HG02759 (cell line): ENCODE results near the gene INPP4B.

Source experiments
- ATAC-seq: cut with Tn5 transposase; IDR thresholded peaks from one replicate; pipeline ENCODE4 v1.9.1; 2021; ENCODE audit warnings: mild to moderate bottlenecking, moderate library complexity; ENCODE audit not compliant: unreplicated experiment

Gene INPP4B

DNA sequence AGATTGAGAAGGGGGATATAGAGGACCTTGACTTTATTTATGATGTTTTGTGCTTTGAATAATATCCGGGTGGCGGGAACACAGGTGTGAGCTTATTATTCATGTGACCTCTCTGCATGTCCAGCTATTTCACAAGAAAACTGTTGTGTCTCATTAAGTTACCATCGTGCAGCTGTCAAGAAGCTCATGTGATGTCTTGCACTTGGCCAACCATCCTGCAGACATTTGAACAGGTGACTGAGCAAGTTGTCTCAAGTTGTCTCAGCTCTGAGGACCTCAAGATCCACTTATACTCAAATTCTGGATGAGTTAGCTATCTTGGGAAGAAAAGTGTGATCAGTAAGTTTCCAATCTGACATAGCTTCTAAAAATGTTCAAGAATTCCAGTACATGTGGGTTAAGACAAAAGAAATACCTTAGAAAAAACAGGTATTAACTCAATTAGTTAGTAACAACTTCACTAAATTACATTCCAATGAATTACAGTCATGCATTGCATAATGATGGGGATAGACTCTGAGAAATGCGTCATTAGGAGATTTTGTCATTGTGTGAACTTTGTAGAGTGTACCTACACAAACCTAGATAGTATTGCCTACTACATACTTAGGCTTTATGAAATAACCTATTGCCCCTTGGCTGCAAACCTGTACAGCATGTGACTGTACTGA is 462.2 kb downstream of the INPP4B start:
- no peak for ATAC-seq

DNA sequence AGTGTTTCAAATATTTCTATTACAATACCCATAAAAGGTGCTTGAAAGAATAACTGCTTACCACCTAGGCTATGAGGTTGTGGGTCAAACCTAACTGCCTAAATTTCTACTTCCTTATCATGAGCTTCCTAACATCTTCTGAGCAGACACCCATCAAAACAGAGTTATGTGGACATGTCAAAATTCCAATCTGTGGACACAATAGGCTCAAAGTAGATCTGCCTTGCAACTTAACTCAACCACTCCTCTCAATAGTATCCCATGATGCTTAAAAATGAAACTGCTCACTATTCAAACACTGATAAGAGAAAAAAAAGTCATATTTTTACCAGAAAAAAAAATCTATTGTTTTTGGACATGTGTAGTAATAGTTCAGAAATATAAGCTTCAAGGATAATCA is 462.7 kb downstream of the INPP4B start:
- ATAC-seq = no peak

- no peak for ATAC-seq
These were observed 466.0 kb downstream of the INPP4B start for GRCh38 chr4:142380052-142380602.

DNA sequence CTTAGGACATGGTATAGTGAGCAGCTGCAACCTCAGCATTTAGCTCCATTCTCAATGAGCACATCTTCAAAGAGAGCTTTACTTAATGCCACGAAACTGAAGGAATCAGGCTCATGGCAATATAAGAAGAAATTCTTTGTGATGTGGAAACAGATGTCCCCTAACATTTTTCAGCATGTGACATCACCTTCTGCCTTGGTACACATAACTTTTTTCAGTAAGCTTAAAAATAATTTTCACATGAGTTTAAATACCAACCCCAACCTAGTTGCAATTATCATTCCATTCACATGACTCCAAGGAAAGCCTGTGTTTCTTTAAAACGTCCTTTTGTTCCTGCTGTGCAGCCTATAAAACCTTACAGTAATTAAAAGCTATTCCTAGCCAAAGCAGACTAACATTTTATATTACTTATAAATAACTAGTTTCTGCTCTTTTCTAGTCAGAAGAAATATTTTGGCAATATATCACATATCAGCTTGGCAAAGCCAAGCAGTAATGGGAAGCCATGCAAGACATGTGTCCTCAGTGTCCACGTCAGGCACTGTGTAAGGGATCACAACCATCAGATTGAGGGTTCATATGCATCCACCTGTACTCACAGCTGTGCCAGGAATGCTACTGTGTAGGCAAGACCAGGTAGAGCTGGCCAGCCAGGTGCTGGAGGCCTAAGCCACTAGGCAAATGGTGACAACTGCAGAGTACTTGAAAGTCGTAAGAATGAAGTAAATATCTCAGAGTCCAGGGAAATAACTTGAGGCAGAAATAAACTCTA is 466.6 kb downstream of the INPP4B start:
- ATAC-seq = no peak

- no peak for ATAC-seq
These were observed 467.9 kb downstream of the INPP4B start for GRCh38 chr4:142378179-142378578.

DNA sequence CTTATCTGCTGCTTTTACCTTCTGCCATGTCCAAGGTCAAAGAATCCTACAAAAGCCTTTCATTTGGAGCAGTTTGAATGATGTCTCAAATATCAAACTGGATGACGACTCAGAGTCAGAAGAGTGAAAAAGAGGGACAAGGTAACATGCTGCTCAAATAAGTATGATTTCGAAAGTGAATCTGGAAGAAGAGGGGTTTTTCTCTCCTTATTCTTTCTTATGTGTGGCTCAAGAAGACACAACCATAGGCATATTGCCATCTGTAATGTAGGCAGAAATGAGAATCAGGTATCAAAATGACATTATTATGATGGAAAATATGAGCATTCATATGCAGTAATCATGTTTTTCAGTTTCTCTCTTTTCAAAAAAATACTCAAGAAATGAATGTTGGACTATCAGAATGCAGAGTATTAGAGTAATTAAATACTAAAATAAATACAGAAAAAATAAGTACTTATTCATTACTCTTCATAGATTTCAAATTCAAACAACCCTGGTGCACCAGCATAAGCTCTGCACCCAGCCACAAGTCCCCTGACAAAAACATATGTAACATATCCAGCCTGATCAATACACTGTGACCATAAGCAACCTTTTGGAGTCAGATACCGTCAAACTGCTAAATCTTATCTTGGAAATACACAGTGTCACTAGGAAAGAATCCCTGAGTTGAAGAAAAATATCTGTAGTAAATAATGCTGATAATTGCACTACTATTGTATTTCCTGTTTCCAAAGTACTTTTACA is 468.6 kb downstream of the INPP4B start:
- ATAC-seq = no peak

GRCh38 chr4:142376204-142376603 is 469.9 kb downstream of the INPP4B start:
- ATAC-seq = no peak

DNA sequence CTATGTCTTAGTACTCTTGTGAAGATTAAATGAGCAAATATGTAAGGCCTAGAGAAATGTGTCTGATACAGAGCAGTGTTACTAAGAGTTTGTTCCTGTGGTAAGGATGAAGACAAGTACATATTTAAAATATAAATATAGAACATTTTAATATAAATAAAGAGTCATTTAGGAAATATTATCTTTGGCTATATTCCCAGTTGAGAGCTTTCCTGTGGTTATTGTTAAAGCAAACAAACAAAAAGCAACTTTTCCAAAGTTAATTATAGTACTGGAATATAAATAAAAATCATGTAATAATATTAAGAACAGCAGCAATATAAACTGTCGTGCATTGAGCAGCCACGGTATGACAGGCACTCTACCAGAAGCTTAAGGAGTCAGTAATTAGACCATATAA is 472.5 kb downstream of the INPP4B start:
- ATAC-seq = no peak

- ATAC-seq = no peak
These were observed 473.4 kb downstream of the INPP4B start for GRCh38 chr4:142372530-142373260.

DNA sequence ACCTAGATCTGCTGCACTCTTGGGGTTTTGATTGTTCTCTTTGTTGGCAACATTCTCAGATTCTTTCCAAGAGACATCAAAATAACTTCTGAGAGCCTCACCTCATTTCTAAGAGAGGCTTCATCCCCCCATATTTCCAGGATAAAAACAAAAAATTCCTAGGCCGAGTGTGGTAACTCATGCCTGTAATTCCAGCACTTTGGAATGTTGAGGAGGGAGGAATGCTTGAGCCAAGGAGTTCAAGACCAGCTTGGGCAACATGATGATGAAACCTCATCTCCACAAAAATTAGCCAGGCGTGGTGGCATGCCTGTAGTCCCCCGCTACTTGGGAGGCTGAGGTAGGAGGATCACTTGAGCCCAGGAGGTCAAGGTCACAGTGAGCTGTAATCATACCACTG is 477.0 kb downstream of the INPP4B start:
- ATAC-seq = no peak

DNA sequence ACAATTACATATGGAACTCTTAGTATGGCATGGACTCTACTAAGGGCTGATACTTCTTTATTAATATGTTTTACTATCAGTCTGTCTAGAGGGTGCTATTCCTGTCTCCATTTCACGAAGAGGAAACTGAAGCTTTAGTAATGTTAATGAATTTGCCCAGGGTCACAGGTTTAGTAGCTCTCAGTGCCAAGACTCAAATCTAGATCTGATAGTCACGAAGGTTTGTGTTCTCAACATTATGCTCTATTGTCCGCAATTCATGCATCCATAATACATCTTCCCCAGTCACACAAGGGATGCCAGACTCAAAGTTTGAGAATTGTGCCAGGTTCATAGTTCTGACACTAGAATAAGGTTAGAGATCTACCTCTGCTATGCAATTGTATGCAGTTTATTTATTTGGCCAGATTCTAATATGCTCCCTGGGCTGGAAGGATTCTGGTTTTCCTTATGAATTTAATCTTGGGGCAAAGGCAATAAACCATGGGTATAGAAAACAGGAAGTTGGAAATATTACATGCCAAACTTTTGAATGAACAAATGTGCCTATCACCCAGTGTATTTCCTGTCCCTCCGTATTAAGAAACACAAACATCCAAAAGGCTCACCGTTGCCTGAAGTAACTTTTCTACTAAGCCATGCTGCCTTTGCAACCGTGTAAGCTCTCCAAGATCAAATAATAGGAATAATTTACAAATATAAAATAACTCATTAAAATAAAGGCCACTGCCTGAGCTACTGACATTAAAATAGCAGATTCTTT is 478.5 kb downstream of the INPP4B start:
- ATAC-seq = no peak

DNA sequence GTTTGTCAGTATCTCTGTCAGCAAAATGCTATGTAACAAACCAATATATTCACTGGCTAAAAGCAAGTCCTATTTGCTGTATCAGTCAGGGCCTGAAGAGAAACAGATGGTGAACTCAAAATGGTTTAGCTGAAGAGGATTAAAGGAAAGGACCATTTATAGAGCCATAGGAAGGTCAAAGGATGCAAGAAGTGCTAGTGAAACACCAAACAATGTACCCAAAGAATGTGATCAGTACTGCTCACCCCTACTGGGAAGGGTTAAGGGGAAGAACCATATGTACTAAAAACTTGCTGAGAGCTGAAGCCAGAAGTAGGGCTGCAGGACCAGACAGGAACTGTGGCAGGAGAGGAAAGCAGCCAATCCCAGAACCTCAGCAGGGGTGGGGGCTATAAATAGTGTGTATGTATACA is 479.3 kb downstream of the INPP4B start:
- ATAC-seq = no peak

GRCh38 chr4:142365391-142365790 is 480.7 kb downstream of the INPP4B start:
- ATAC-seq = no peak

- ATAC-seq = no peak
These were observed 482.4 kb downstream of the INPP4B start for GRCh38 chr4:142363686-142364085.

GRCh38 chr4:142361981-142362380 is 484.1 kb downstream of the INPP4B start:
- ATAC-seq = no peak

DNA sequence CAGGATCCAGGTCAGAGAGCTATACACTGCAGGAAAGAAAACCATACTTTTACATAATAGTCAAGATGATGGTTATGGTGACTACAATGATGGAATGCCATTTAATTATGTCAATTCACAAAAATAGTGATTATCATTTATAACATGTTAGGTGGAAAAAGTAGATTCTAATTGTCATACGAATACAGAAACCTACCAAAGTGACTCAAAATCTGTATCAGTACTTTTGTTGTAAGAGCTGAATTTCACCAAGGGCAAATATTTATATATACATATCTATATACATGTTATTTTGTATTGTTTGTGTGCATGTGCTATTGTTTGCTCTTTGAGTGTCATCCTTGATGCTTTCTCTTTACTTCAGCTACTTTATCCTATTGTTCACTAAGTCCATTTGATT is 485.4 kb downstream of the INPP4B start:
- ATAC-seq = no peak

DNA sequence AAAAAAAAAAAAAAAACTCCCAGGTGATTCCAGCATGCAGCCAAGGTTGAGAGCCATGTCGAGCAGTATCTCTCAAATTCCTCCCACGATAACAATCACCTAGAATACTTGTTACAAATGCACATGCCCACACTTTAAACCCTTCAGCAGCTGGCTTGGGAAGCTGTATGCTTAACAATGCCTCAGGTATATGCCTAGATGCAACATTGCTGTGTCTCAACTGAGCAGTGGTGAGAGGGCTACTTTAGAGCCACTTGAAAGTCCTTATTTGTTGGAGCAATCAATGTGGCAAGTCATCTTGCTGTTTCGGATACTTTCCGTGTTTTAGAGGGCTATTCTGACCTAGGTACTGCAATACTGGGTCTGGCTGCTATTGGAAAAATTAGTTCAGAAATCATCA is 487.4 kb downstream of the INPP4B start:
- no peak for ATAC-seq

- ATAC-seq = no peak
These were observed 489.3 kb downstream of the INPP4B start for GRCh38 chr4:142356801-142357200.

DNA sequence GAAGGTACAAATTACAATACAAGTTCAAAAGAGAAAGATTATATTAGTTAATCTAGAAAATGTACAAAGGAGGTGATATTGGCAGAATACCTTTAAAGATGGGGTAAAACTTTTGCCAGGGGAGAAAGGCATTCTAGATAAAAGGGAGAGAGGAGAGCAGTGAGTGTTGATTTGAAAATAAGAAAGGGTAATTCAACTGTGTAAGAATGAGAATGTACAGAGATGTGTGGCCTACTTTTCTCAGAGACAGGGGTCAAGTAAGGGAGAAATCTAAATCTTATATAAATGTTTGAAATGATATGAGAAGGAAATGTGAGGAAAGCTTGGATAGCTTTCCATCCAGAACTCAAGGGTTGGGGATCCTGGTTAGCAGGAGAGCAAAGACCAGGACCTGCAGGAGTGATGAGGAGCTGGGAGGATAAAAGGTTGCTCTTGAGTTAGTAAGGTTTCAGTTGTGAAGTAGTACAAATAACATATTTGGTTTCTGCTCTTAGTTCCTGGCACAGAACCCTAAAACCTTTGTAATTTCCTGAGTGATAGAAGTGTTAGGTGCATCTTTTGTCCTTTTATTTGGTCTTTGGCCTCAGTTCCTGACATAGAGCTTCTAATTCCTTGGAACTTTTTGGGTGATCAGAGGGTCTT is 489.9 kb downstream of the INPP4B start:
- ATAC-seq = no peak
